ENCODE measurements around the gene TPSAB1.
"Not testable (repeated sequence)": the region's sequence is repeated elsewhere in the genome, so short reads cannot be mapped to it uniquely, and the experiment has no call there.

DNA sequence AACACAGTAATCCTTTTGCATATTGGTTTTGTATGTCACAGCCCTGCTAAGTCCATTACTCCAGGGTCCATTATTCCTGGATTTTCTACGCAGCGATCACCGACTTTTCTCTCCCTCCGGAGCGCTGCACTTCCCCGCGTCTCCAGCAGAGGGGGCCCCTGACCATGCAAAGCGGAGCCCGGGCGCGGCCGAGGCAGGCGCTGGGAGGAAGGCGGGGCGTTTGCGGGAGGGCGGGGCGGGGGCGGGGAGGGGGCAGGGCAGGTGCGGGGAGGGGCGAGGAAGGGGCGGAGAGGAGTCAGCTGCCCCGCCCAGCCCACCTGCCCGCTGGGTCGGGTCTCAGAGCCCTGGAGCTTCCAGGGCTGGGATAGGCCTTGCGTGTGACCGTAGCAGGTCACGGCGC, 3.8 kb upstream of the TPSAB1 start:
- TF ChIP-seq, protein P1, sequence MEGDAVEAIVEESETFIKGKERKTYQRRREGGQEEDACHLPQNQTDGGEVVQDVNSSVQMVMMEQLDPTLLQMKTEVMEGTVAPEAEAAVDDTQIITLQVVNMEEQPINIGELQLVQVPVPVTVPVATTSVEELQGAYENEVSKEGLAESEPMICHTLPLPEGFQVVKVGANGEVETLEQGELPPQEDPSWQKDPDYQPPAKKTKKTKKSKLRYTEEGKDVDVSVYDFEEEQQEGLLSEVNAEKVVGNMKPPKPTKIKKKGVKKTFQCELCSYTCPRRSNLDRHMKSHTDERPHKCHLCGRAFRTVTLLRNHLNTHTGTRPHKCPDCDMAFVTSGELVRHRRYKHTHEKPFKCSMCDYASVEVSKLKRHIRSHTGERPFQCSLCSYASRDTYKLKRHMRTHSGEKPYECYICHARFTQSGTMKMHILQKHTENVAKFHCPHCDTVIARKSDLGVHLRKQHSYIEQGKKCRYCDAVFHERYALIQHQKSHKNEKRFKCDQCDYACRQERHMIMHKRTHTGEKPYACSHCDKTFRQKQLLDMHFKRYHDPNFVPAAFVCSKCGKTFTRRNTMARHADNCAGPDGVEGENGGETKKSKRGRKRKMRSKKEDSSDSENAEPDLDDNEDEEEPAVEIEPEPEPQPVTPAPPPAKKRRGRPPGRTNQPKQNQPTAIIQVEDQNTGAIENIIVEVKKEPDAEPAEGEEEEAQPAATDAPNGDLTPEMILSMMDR (IDR thresholded peaks at IDR 0.05; ENCODE audit: low read depth, low read length, missing input control), result not testable (repeated sequence)
- TF ChIP-seq GABPA (IDR thresholded peaks at IDR 0.05 in 1 of 2, conservative IDR thresholded peaks at IDR 0.05 in 1 of 2); RXRA (IDR thresholded peaks at IDR 0.05); EGR1 (IDR thresholded peaks at IDR 0.05; ENCODE audit: low read depth in 2 of 2): not testable (repeated sequence)
